GM23338 (cell line): ENCODE results near the gene MFAP3L. TPM values are rescaled to one million over a fixed set of nuclear protein-coding genes. Genes with fewer than 3 reads are reported as not detected.
A peak's percentile ranks its signal among the peaks of the same experiment; 100 is the strongest.

Experiments used
- ATAC-seq: fragments of 200-7000 bp; cut with Tn5 transposase; 3 replicates; pipeline ENCODE4 v1.9.1; 2020
- DNase-seq: peaks from one replicate; pipeline ENCODE4 v3.0.0-alpha.2; 2015; ENCODE audit warnings: low spot score
- H2AFZ ChIP-seq: fragments of 200-600 bp; sonication (generic); 2 replicates; pipeline ENCODE4 v1.8.0; 2016; ENCODE audit warnings: antibody characterized with exemption, mild to moderate bottlenecking, moderate library complexity
- H3F3A ChIP-seq: fragments of 200-600 bp; sonication (generic); replicated peaks from 2 replicates; pipeline ENCODE4 v1.8.0; 2017; ENCODE audit warnings: antibody characterized with exemption, mixed run types, low read depth
- H3K27ac ChIP-seq: fragments of 200-600 bp; sonication (generic); 2 replicates; pipeline ENCODE4 v1.6.1; 2016; ENCODE audit warnings: low read depth
- H3K27me3 ChIP-seq: fragments of 200-600 bp; sonication (generic); 2 replicates; pipeline ENCODE4 v1.8.0; 2016; ENCODE audit warnings: mild to moderate bottlenecking, mixed run types, moderate library complexity; ENCODE audit not compliant: insufficient read depth
- H3K36me3 ChIP-seq: fragments of 200-600 bp; sonication (generic); 2 replicates; pipeline ENCODE4 v1.8.0; 2016; ENCODE audit warnings: mild to moderate bottlenecking; ENCODE audit not compliant: insufficient read depth
- H3K4me1 ChIP-seq: fragments of 200-600 bp; sonication (generic); 2 replicates; pipeline ENCODE4 v1.8.0; 2016; ENCODE audit warnings: mild to moderate bottlenecking, moderate library complexity; ENCODE audit not compliant: insufficient read depth
- H3K4me2 ChIP-seq: fragments of 200-600 bp; sonication (generic); 2 replicates; pipeline ENCODE4 v1.7.1; 2017; ENCODE audit warnings: mixed run types
- H3K4me3 ChIP-seq: fragments of 200-600 bp; sonication (generic); 2 replicates; pipeline ENCODE4 v1.6.1; 2016; ENCODE audit warnings: mixed run types
- H3K79me2 ChIP-seq: fragments of 200-600 bp; sonication (generic); replicated peaks from 2 replicates; pipeline ENCODE4 v1.8.0; 2017; ENCODE audit warnings: mild to moderate bottlenecking; ENCODE audit not compliant: insufficient read depth
- H3K9me2 ChIP-seq: fragments of 200-600 bp; sonication (generic); 2 replicates; pipeline ENCODE4 v1.8.0; 2017; ENCODE audit not compliant: insufficient read depth
- H4K20me1 ChIP-seq: fragments of 200-600 bp; sonication (generic); replicated peaks from 2 replicates; pipeline ENCODE4 v1.8.0; 2017; ENCODE audit warnings: mild to moderate bottlenecking; ENCODE audit not compliant: insufficient read depth
- H3K27ac Mint-ChIP-seq: 2 replicates; pipeline ENCODE4 v1.8.0; 2020; ENCODE audit warnings: inconsistent platforms, mild to moderate bottlenecking, moderate library complexity, mixed read lengths
- H3K27me3 Mint-ChIP-seq: 3 replicates; pipeline ENCODE4 v1.8.0; 2022; ENCODE audit warnings: low read depth, mild to moderate bottlenecking, moderate library complexity, mixed read lengths, inconsistent platforms; ENCODE audit not compliant: insufficient read depth, poor library complexity
- H3K36me3 Mint-ChIP-seq: 3 replicates; pipeline ENCODE4 v1.8.0; 2021; ENCODE audit warnings: low read depth, mild to moderate bottlenecking, inconsistent platforms, moderate library complexity, mixed read lengths
- H3K4me1 Mint-ChIP-seq: 3 replicates; pipeline ENCODE4 v1.8.0; 2020; ENCODE audit warnings: mild to moderate bottlenecking, inconsistent platforms, mixed read lengths
- H3K4me3 Mint-ChIP-seq: 3 replicates; pipeline ENCODE4 v1.8.0; 2021; ENCODE audit warnings: moderate library complexity, mild to moderate bottlenecking, inconsistent platforms, mixed read lengths
- H3K9me3 Mint-ChIP-seq: 3 replicates; pipeline ENCODE4 v1.8.0; 2020; ENCODE audit warnings: moderate library complexity, mild to moderate bottlenecking, inconsistent platforms, mixed read lengths
- CREB1 ChIP-seq: fragments of 250-450 bp; sonication (Bioruptor Pico); IDR thresholded peaks from 2 replicates; pipeline ENCODE4 v1.5.0; 2020; ENCODE audit warnings: low read depth, mild to moderate bottlenecking, moderate library complexity
- ETS1 ChIP-seq: IDR thresholded peaks from 2 replicates; pipeline ENCODE4 v1.6.1; 2016; ENCODE audit warnings: antibody characterized with exemption
- EZH2phosphoT487 ChIP-seq: fragments of 200-600 bp; sonication (generic); IDR thresholded peaks from one replicate; pipeline ENCODE4 v1.8.1; 2018; ENCODE audit warnings: antibody characterized with exemption; ENCODE audit not compliant: unreplicated experiment
- NANOG ChIP-seq: IDR thresholded peaks from 2 replicates; pipeline ENCODE4 v1.6.1; 2016; ENCODE audit warnings: antibody characterized with exemption, borderline replicate concordance
- POLR2AphosphoS5 ChIP-seq: IDR thresholded peaks from 2 replicates; pipeline ENCODE4 v1.6.1; 2016; ENCODE audit warnings: antibody characterized with exemption, low read depth
- REST ChIP-seq: IDR thresholded peaks from one replicate; pipeline ENCODE4 v1.6.1; 2018; ENCODE audit warnings: antibody characterized with exemption; ENCODE audit not compliant: unreplicated experiment
- STAT1 ChIP-seq: IDR thresholded peaks from one replicate; pipeline ENCODE4 v1.6.1; 2016; ENCODE audit warnings: antibody characterized with exemption; ENCODE audit not compliant: unreplicated experiment
- ZNF114 ChIP-seq: fragments of 250-450 bp; sonication (Bioruptor Pico); IDR thresholded peaks from 2 replicates; pipeline ENCODE4 v1.5.0; 2020; ENCODE audit warnings: mild to moderate bottlenecking, moderate library complexity
- polyA plus RNA-seq: library from polyadenylated mRNA; unstranded; fragments of >200 nt; fragmentation: Nextera tagmentation; extraction: Ambion mirVana; gene quantifications from 2 replicates; pipeline ENCODE4 v1.2.1, GENCODE V29; 2016
- total RNA-seq: library from RNA; depleted of rRNA; stranded (reverse); fragments of >200 nt; shearing (Covaris generic); gene quantifications from 2 replicates; pipeline ENCODE4 v1.2.3, GENCODE V29; 2014
- TF ChIP-seq, protein P1 (sequence below), 2 experiments: fragments of 200-600 bp in 1 of 2; sonication (generic) in 1 of 2; conservative IDR thresholded peaks; 2 replicates each; pipeline versions ENCODE4 v1.5.1 to v1.6.1; 2016 to 2017; ENCODE audit warnings: antibody characterized with exemption in 2 of 2, low read depth in 2 of 2, mild to moderate bottlenecking in 2 of 2, moderate library complexity in 1 of 2

Gene MFAP3L
- total and polyA plus RNA-seq, 2 experiments from 2014 or later = 3.4 to 7.9 TPM

DNA sequence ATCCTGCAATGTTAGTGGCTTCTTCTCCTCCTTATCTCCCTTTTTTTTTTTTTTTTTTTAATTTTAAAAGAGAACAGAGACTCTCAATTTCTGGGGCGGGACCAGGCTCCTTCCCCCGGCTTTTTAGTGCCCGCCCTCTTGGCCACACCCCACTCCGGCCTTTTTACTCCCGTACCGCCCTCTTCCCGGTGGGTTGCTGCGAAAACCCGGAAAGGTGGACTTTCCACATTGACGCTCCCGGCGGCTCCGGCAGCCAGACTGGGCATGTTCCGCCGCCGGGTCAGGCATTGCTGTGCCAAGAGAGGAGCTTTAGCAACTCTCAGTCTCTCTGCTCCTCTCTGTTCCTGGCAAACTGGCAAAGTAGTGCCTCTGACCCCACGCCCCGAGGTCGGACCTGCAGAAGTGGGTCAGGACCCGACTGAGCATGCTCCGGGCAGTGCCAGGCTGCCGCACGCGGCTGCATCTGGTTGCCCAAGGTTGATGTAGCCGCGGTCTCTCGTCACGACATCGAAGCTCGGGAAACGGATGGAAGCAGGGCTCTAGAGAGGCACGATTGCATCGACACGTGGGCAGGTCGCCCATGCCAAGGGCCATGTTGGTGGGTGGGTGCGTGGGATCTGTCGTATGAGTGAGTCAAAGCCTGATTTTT lies 1.1 kb upstream of the MFAP3L start:
- H3K27ac ChIP-seq = peak overlapping the region; percentile 68; the same call in 1 of the 2 replicates
- H3K36me3 Mint-ChIP-seq = peaks cover 11% of the 10 kb centered on the region; the same call in 2 of the 3 replicates
- peak; percentile 96 for DNase-seq
- H3K9me2 ChIP-seq = 0 out of 2 replicates have a peak, but pooled peaks cover 3% of the 10 kb centered on the region
- no peaks in the 10 kb centered on the region for H3K36me3 ChIP-seq
- peak overlapping the region; percentile 83 for H3K4me3 ChIP-seq
- H3K27ac Mint-ChIP-seq = peak overlapping the region; percentile 65; the same call in 1 of the 2 replicates
- peak overlapping the region; percentile 86 for H3K4me3 Mint-ChIP-seq
- H3K79me2 ChIP-seq = 0 out of 2 replicates have a peak, but pooled peaks cover 5% of the 10 kb centered on the region
- ATAC-seq = peak; percentile 73
- peaks cover 13% of the 10 kb centered on the region for H3K9me3 Mint-ChIP-seq
- TF ChIP-seq CREB1 (CRISPR knock-in tag) (peak; percentile 25; the same call in 1 of the 2 replicates), NANOG (no peak), REST (no peak), EZH2phosphoT487 (no peak), STAT1 (no peak), POLR2AphosphoS5 (0 out of 2 replicates have a peak, but pooled peaks have one; percentile 23), ETS1 (no peak), ZNF114 (no peak)
- TF ChIP-seq, protein P1, sequence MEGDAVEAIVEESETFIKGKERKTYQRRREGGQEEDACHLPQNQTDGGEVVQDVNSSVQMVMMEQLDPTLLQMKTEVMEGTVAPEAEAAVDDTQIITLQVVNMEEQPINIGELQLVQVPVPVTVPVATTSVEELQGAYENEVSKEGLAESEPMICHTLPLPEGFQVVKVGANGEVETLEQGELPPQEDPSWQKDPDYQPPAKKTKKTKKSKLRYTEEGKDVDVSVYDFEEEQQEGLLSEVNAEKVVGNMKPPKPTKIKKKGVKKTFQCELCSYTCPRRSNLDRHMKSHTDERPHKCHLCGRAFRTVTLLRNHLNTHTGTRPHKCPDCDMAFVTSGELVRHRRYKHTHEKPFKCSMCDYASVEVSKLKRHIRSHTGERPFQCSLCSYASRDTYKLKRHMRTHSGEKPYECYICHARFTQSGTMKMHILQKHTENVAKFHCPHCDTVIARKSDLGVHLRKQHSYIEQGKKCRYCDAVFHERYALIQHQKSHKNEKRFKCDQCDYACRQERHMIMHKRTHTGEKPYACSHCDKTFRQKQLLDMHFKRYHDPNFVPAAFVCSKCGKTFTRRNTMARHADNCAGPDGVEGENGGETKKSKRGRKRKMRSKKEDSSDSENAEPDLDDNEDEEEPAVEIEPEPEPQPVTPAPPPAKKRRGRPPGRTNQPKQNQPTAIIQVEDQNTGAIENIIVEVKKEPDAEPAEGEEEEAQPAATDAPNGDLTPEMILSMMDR (conservative IDR thresholded peaks at IDR 0.05; ENCODE audit: low read depth in 2 of 2) = no peak
- peak overlapping the region; percentile 95 for H3K4me2 ChIP-seq
- H2AFZ ChIP-seq = peak overlapping the region; percentile 99
- peaks cover 43% of the 10 kb centered on the region for H3K27me3 ChIP-seq
- peaks cover 9% of the 10 kb centered on the region; the same call in 2 of the 3 replicates for H3K4me1 Mint-ChIP-seq
- H3K27me3 Mint-ChIP-seq = peaks cover 35% of the 10 kb centered on the region
- H3K4me1 ChIP-seq = peaks cover 11% of the 10 kb centered on the region
- H3F3A ChIP-seq = no peaks in the 10 kb centered on the region
- no peaks in the 10 kb centered on the region; the same call in 1 of the 2 replicates for H4K20me1 ChIP-seq
